Coronary artery (tissue), 2 donors: ENCODE results near the gene DNAH5.

Source experiments
- DNase-seq: peaks from one replicate; pipeline ENCODE4 v3.0.0-alpha.2; 2017; ENCODE audit warnings: low spot score
- H3K27ac ChIP-seq, 2 donors: fragments of 200-600 bp; sonication (generic); one replicate each; pipeline ENCODE4 v1.5.1; 2016 to 2019
- H3K4me3 ChIP-seq: fragments of 200-600 bp; sonication (generic); 2 replicates; pipeline ENCODE4 v1.5.1; 2016; ENCODE audit warnings: mild to moderate bottlenecking, moderate library complexity
- CTCF ChIP-seq: fragments of 200-600 bp; sonication (generic); IDR thresholded peaks from one replicate; pipeline ENCODE4 v1.5.1; 2019; ENCODE audit warnings: antibody characterized with exemption

Gene DNAH5

GRCh38 chr5:13649656-13650055, 294.8 kb downstream of the DNAH5 start:
- no peak for TF ChIP-seq CTCF
- DNase-seq: no peak
- Histone ChIP-seq H3K27ac (no peak overlapping the region), H3K4me3 (no peak overlapping the region)

GRCh38 chr5:13648822-13649221, 295.7 kb downstream of the DNAH5 start:
- Histone ChIP-seq H3K27ac (no peak overlapping the region), H3K4me3 (no peak overlapping the region)
- no peak for TF ChIP-seq CTCF
- no peak for DNase-seq

GRCh38 chr5:13643734-13644133, 300.8 kb downstream of the DNAH5 start:
- Histone ChIP-seq H3K27ac (no peak overlapping the region), H3K4me3 (no peak overlapping the region)
- TF ChIP-seq CTCF: no peak
- no peak for DNase-seq

- no peak for TF ChIP-seq CTCF
- Histone ChIP-seq H3K27ac (no peak overlapping the region), H3K4me3 (no peak overlapping the region)
- no peak for DNase-seq
Observed at GRCh38 chr5:13643196-13643595, 301.3 kb downstream of the DNAH5 start.
